GM12801 (cell line): ENCODE data around the gene CEP97.

ENCODE experiments used
- CTCF ChIP-seq: IDR thresholded peaks from one replicate; pipeline ENCODE4 v1.5.1; 2011; ENCODE audit warnings: control low read depth; ENCODE audit not compliant: insufficient read length; ENCODE audit errors: extremely low read depth

The CEP97 gene

GRCh38 chr3:101685050-101685400 lies 39.4 kb upstream of the CEP97 start:
- no peak for TF ChIP-seq CTCF

GRCh38 chr3:101685870-101686307 lies 38.5 kb upstream of the CEP97 start:
- no peak for TF ChIP-seq CTCF

GRCh38 chr3:101687142-101687931 lies 37.1 kb upstream of the CEP97 start:
- TF ChIP-seq CTCF = no peak

GRCh38 chr3:101689286-101689685 lies 35.1 kb upstream of the CEP97 start:
- no peak for TF ChIP-seq CTCF

GRCh38 chr3:101690972-101691371 lies 33.4 kb upstream of the CEP97 start:
- no peak for TF ChIP-seq CTCF

GRCh38 chr3:101695779-101696372 lies 28.5 kb upstream of the CEP97 start:
- no peak for TF ChIP-seq CTCF

- TF ChIP-seq CTCF = no peak
Observed at GRCh38 chr3:101701696-101702634, 22.4 kb upstream of the CEP97 start.
